Kidney epithelial cell (primary cell): Measurements from ENCODE around the gene ARL13B. TPM values are rescaled to one million over a fixed set of nuclear protein-coding genes. Genes with fewer than 3 reads are reported as not detected.
"Not testable (repeated sequence)": the region's sequence is repeated elsewhere in the genome, so short reads cannot be mapped to it uniquely, and the experiment has no call there.

Experiments used
- DNase-seq: peaks from one replicate; pipeline ENCODE4 v3.0.0-alpha.2; 2010; ENCODE audit warnings: low read depth
- H3K27me3 ChIP-seq: 2 replicates; pipeline ENCODE4 v1.6.0; 2011; ENCODE audit warnings: low read length; ENCODE audit not compliant: control insufficient read depth, insufficient read depth
- H3K36me3 ChIP-seq: 2 replicates; pipeline ENCODE4 v1.5.1; 2011; ENCODE audit warnings: low read length; ENCODE audit not compliant: control insufficient read depth, insufficient read depth
- H3K4me3 ChIP-seq: 2 replicates; pipeline ENCODE4 v1.5.1; 2011; ENCODE audit warnings: low read depth, mild to moderate bottlenecking, control low read depth, low read length
- CTCF ChIP-seq: IDR thresholded peaks from 2 replicates; pipeline ENCODE4 v1.5.1; 2011; ENCODE audit warnings: mild to moderate bottlenecking, moderate library complexity, low read length, control low read depth, inconsistent platforms; ENCODE audit not compliant: insufficient read depth, poor library complexity, severe bottlenecking
- total RNA-seq: library from RNA; depleted of rRNA; stranded (reverse); fragments of >200 nt; gene quantifications from 2 replicates; pipeline ENCODE4 v1.2.3, GENCODE V29; 2015

ARL13B gene
- total RNA-seq, 1 donor from 2014 or later, result 11.4 TPM

- H3K27me3 ChIP-seq, result no peaks in the 10 kb centered on the region
- no peak for DNase-seq
- H3K36me3 ChIP-seq, result no peaks in the 10 kb centered on the region
- TF ChIP-seq CTCF, result no peak
- no peak overlapping the region for H3K4me3 ChIP-seq
Observed at GRCh38 chr3:94043285-94043684, 63.3 kb downstream of the ARL13B start.

- not testable (repeated sequence) for H3K4me3 ChIP-seq, H3K36me3 ChIP-seq, H3K27me3 ChIP-seq, DNase-seq
Observed at GRCh38 chr3:94044100-94044936, 64.4 kb downstream of the ARL13B start.

- Histone ChIP-seq H3K27me3 (no peaks in the 10 kb centered on the region), H3K36me3 (no peaks in the 10 kb centered on the region), H3K4me3 (no peak overlapping the region)
- TF ChIP-seq CTCF, result no peak
- DNase-seq, result no peak
Observed at GRCh38 chr3:94046533-94046932, 66.6 kb downstream of the ARL13B start.

GRCh38 chr3:94049267-94049666 lies 69.3 kb downstream of the ARL13B start:
- DNase-seq, result no peak
- Histone ChIP-seq H3K4me3 (no peak overlapping the region), H3K27me3 (no peaks in the 10 kb centered on the region), H3K36me3 (no peaks in the 10 kb centered on the region)
- no peak for TF ChIP-seq CTCF

- no peaks in the 10 kb centered on the region for H3K36me3 ChIP-seq
- DNase-seq, result no peak
Observed at GRCh38 chr3:94050546-94050945, 70.6 kb downstream of the ARL13B start.

GRCh38 chr3:94061297-94061696 lies 81.3 kb downstream of the ARL13B start:
- no peak for TF ChIP-seq CTCF

More at GRCh38 chr3:94050546-94050945, 70.6 kb downstream of the ARL13B start:
- Histone ChIP-seq H3K4me3 (no peak overlapping the region), H3K27me3 (no peaks in the 10 kb centered on the region)
- TF ChIP-seq CTCF, result no peak

More at GRCh38 chr3:94061297-94061696, 81.3 kb downstream of the ARL13B start:
- peaks cover 1% of the 10 kb centered on the region for H3K36me3 ChIP-seq
- no peaks in the 10 kb centered on the region for H3K27me3 ChIP-seq
- H3K4me3 ChIP-seq, result no peak overlapping the region
- no peak for DNase-seq
